Hepatocyte (in vitro differentiated cells): ENCODE results near the gene CT47B1.

Experiments
- EZH2 ChIP-seq: fragments of 200-600 bp; sonication (generic); IDR thresholded peaks from 2 replicates; pipeline ENCODE4 v1.6.1; 2016; ENCODE audit warnings: antibody characterized with exemption, mild to moderate bottlenecking, borderline replicate concordance
- EZH2phosphoT487 ChIP-seq: fragments of 200-600 bp; sonication (generic); IDR thresholded peaks from one replicate; pipeline ENCODE4 v1.6.1; 2018; ENCODE audit warnings: antibody characterized with exemption, mild to moderate bottlenecking, low read depth, moderate library complexity; ENCODE audit not compliant: unreplicated experiment, severe bottlenecking
- TF ChIP-seq, protein P1 (sequence below): fragments of 200-600 bp; sonication (generic); IDR thresholded peaks from 2 replicates; pipeline ENCODE4 v1.5.1; 2016; ENCODE audit warnings: antibody characterized with exemption, mild to moderate bottlenecking; ENCODE audit not compliant: poor library complexity

DNA sequence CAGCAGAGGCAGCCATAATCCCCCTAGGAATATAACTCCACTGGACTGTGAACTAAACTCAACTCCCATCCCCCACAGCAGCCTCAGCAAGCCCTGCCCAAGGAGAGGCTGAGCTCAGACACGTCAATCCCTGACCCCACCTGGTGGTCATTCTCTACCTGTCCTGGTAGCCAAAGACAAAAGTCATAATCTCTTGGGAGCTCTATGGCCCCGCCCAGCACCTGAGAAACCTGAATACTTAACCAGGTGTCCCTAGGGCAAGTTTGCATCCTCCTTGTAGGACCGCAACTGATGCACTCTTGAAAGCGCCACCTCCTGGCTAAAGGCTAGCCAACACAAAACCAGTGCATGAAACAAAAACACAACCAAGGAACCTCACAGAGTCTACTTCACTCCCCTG, 18.4 kb downstream of the CT47B1 start:
- TF ChIP-seq EZH2 (no peak), EZH2phosphoT487 (no peak)
- TF ChIP-seq, protein P1, sequence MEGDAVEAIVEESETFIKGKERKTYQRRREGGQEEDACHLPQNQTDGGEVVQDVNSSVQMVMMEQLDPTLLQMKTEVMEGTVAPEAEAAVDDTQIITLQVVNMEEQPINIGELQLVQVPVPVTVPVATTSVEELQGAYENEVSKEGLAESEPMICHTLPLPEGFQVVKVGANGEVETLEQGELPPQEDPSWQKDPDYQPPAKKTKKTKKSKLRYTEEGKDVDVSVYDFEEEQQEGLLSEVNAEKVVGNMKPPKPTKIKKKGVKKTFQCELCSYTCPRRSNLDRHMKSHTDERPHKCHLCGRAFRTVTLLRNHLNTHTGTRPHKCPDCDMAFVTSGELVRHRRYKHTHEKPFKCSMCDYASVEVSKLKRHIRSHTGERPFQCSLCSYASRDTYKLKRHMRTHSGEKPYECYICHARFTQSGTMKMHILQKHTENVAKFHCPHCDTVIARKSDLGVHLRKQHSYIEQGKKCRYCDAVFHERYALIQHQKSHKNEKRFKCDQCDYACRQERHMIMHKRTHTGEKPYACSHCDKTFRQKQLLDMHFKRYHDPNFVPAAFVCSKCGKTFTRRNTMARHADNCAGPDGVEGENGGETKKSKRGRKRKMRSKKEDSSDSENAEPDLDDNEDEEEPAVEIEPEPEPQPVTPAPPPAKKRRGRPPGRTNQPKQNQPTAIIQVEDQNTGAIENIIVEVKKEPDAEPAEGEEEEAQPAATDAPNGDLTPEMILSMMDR, result no peak
